Fibroblast of villous mesenchyme (primary cell): ENCODE data around the gene PRICKLE4. TPM values are rescaled to one million over a fixed set of nuclear protein-coding genes. Genes with fewer than 3 reads are reported as not detected.

Source experiments
- DNase-seq: peaks from one replicate; pipeline ENCODE4 v3.0.0-alpha.2; 2010; ENCODE audit warnings: low read depth
- H3K4me3 ChIP-seq: 2 replicates; pipeline ENCODE4 v1.5.1; 2011; ENCODE audit warnings: low read depth, mild to moderate bottlenecking, low read length
- CTCF ChIP-seq: IDR thresholded peaks from 2 replicates; pipeline ENCODE4 v1.5.1; 2012; ENCODE audit warnings: low read depth, mild to moderate bottlenecking, low read length; ENCODE audit not compliant: insufficient read depth
- total RNA-seq: library from RNA; depleted of rRNA; stranded (reverse); fragments of >200 nt; gene quantifications from 2 replicates; pipeline ENCODE4 v1.2.3, GENCODE V29; 2012

PRICKLE4 gene
- total RNA-seq, 1 donor = 0.86 TPM

- H3K4me3 ChIP-seq = no peak overlapping the region
- no peak for TF ChIP-seq CTCF
- no peak for DNase-seq
Observed at GRCh38 chr6:41789390-41789724, 8.8 kb downstream of the PRICKLE4 start.

GRCh38 chr6:41790045-41790444 lies 9.5 kb downstream of the PRICKLE4 start:
- TF ChIP-seq CTCF = no peak
- H3K4me3 ChIP-seq = no peak overlapping the region
- DNase-seq = no peak

GRCh38 chr6:41791305-41791704 lies 10.7 kb downstream of the PRICKLE4 start:
- H3K4me3 ChIP-seq = no peak overlapping the region
- no peak for TF ChIP-seq CTCF
- DNase-seq = no peak

GRCh38 chr6:41791984-41792383 lies 11.4 kb downstream of the PRICKLE4 start:
- no peak overlapping the region for H3K4me3 ChIP-seq
- TF ChIP-seq CTCF = no peak
- no peak for DNase-seq

GRCh38 chr6:41796474-41796873 lies 15.9 kb downstream of the PRICKLE4 start:
- no peak for TF ChIP-seq CTCF
- H3K4me3 ChIP-seq = no peak overlapping the region
- DNase-seq = no peak

- DNase-seq = no peak
- H3K4me3 ChIP-seq = no peak overlapping the region
- no peak for TF ChIP-seq CTCF
Observed at GRCh38 chr6:41798901-41799558, 18.4 kb downstream of the PRICKLE4 start.

GRCh38 chr6:41799559-41799911 lies 19.0 kb downstream of the PRICKLE4 start:
- H3K4me3 ChIP-seq = no peak overlapping the region
- no peak for DNase-seq
- no peak for TF ChIP-seq CTCF
